PC-9 (cell line): ENCODE results near the gene B4GALNT2. TPM values are rescaled to one million over a fixed set of nuclear protein-coding genes. Genes with fewer than 3 reads are reported as not detected.
A peak's percentile ranks its signal among the peaks of the same experiment; 100 is the strongest.

Source experiments
- BruUV-seq: library from RNA; stranded (reverse); fragments of 400-500 nt; replicated peaks from 2 replicates; lab custom pipeline; 2021; lab: Mats Ljungman, UMichigan
- CTCF ChIA-PET: fragments of 300-600 bp; sonication (Branson Sonifier 250); formaldehyde crosslinking; loops from one replicate; lab custom pipeline; 2022; ENCODE audit warnings: antibody characterized with exemption; lab: Charles Lee
- POLR2A ChIA-PET: fragments of 300-600 bp; sonication (Branson Sonifier 250); formaldehyde crosslinking; loops from one replicate; lab custom pipeline; 2022; ENCODE audit warnings: antibody characterized with exemption; ENCODE audit not compliant: unreplicated experiment; lab: Charles Lee
- DNase-seq, 2 experiments: peaks; one replicate each; pipeline versions ENCODE4 v3.0.0 to v3.0.0-alpha.2; 2015 to 2022; ENCODE audit warnings: mixed read lengths in 1 of 2
- H2AFZ ChIP-seq: fragments of 200-600 bp; sonication (generic); 2 replicates; pipeline ENCODE4 v1.8.1; 2017; ENCODE audit warnings: antibody characterized with exemption
- H3F3A ChIP-seq: fragments of 200-600 bp; sonication (generic); 2 replicates; pipeline ENCODE4 v1.8.1; 2017; ENCODE audit warnings: antibody characterized with exemption, mild to moderate bottlenecking, low read depth; ENCODE audit not compliant: insufficient read depth
- H3K27ac ChIP-seq: fragments of 200-600 bp; sonication (generic); 2 replicates; pipeline ENCODE4 v1.6.1; 2016; ENCODE audit warnings: mixed run types
- H3K27me3 ChIP-seq: fragments of 200-600 bp; sonication (generic); 2 replicates; pipeline ENCODE4 v1.6.1; 2016; ENCODE audit warnings: low read depth, mixed run types; ENCODE audit not compliant: insufficient read depth
- H3K36me3 ChIP-seq: fragments of 200-600 bp; sonication (generic); 2 replicates; pipeline ENCODE4 v1.6.1; 2016; ENCODE audit warnings: low read depth, mixed run types
- H3K4me1 ChIP-seq: fragments of 200-600 bp; sonication (generic); replicated peaks from 2 replicates; pipeline ENCODE4 v1.6.1; 2016; ENCODE audit warnings: mixed run types; ENCODE audit not compliant: insufficient read depth
- H3K4me2 ChIP-seq: fragments of 200-600 bp; sonication (generic); 2 replicates; pipeline ENCODE4 v1.6.1; 2017; ENCODE audit warnings: mixed run types
- H3K4me3 ChIP-seq: fragments of 200-600 bp; sonication (generic); 2 replicates; pipeline ENCODE4 v1.6.1; 2016; ENCODE audit warnings: mixed run types
- H3K79me2 ChIP-seq: fragments of 200-600 bp; sonication (generic); 2 replicates; pipeline ENCODE4 v1.6.1; 2017; ENCODE audit warnings: low read depth, mixed run types
- H3K9me2 ChIP-seq: fragments of 200-600 bp; sonication (generic); 2 replicates; pipeline ENCODE4 v1.8.1; 2017; ENCODE audit warnings: mild to moderate bottlenecking; ENCODE audit not compliant: insufficient read depth
- H3K9me3 ChIP-seq: fragments of 200-600 bp; sonication (generic); 2 replicates; pipeline ENCODE4 v1.8.1; 2016; ENCODE audit warnings: low read depth; ENCODE audit not compliant: insufficient read depth
- H4K20me1 ChIP-seq: fragments of 200-600 bp; sonication (generic); 2 replicates; pipeline ENCODE4 v1.8.1; 2017; ENCODE audit not compliant: insufficient read depth
- CTCF ChIP-seq: fragments of 200-600 bp; sonication (generic); conservative IDR thresholded peaks from 2 replicates; pipeline ENCODE4 v1.6.1; 2017; ENCODE audit warnings: mixed run types, antibody characterized with exemption, mild to moderate bottlenecking, moderate library complexity
- EZH2 ChIP-seq: fragments of 200-600 bp; sonication (generic); IDR thresholded peaks from 2 replicates; pipeline ENCODE4 v1.8.0; 2017; ENCODE audit warnings: antibody characterized with exemption, low read depth
- intact Hi-C: fragments of 100-400 bp; cut with micrococcal nuclease; formaldehyde crosslinking; loops from one replicate; pipeline ENCODE4 v1.10.0; 2022; ENCODE audit not compliant: unreplicated experiment
- total RNA-seq: library from RNA; stranded (reverse); gene quantifications from 2 replicates; pipeline ENCODE4 v1.2.3, GENCODE V29; 2021

B4GALNT2 gene
- total RNA-seq, 1 experiment from 2014 or later: not detected

DNA sequence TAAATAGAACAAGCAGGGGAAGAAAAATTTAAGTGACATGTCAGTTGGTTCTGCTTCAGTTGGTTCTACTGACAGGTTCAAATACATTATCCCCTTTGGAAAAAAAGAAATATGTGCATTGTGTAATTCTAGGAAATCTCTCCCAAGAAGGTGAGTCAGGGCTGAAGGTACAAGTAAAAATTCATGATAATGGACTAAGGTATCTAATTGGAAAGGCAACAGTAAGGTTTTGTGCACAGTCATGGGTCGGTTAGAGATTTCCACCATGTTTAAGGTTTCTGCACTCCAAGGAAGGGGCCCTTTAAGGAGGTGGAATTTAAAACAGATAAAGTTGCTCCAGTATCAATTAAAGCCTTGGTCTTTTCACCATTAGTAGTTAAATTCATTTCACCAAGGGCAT is 17.9 kb upstream of the B4GALNT2 start:
- no peak overlapping the region for H3K4me3 ChIP-seq
- peaks cover 22% of the 10 kb centered on the region for H3F3A ChIP-seq
- ChIA-PET CTCF (no interaction called here), POLR2A (no interaction called here)
- H3K27me3 ChIP-seq: no peaks in the 10 kb centered on the region
- H3K9me3 ChIP-seq: no peaks in the 10 kb centered on the region
- intact Hi-C loops: no loop called here
- no peak overlapping the region for H2AFZ ChIP-seq
- no peaks in the 10 kb centered on the region for H3K79me2 ChIP-seq
- H4K20me1 ChIP-seq: no peaks in the 10 kb centered on the region
- no peaks in the 10 kb centered on the region for H3K9me2 ChIP-seq
- H3K27ac ChIP-seq: no peak overlapping the region
- no peak overlapping the region for H3K4me2 ChIP-seq
- no peak for TF ChIP-seq EZH2
- TF ChIP-seq CTCF: no peak
- H3K4me1 ChIP-seq: peaks cover 34% of the 10 kb centered on the region
- DNase-seq: no peak
- no TSS peak for BruUV-seq
- no peaks in the 10 kb centered on the region for H3K36me3 ChIP-seq

DNA sequence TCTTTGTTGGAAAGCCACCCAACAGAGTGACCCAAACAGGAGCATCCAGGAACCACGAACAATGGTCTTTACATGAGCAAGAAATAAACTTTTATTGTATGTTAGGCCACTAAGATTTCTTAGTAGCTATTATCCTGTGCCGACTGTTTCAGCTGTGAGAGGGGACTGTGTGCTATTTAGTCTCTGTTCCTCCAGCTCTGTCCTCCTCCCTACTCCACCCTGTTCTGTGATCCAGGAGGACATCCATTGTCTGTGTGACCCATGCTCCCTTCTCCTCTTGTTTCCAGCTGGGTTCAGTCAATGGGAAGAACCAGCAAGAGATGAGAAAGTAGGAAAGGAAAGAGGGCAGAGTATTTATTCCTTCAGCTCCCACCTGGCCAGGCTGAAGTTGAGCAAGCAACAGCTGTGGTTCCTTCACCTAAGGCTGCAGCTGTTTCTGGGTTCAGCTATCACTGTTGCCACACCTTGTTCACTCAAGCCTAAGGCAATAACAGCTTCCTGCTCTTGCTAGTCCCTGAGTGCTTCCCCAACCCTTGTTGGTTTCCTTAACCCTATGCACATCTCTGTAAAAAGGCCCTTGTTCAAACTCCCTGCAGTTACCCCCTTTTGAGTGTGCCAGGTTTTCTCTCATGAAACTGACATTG is 14.9 kb upstream of the B4GALNT2 start:
- ChIA-PET POLR2A (interaction anchor here (0.5 to 0.6 kb wide), 2 partner anchors 44 to 439 kb away, joined by 4 to 6 read pairs; no protein-coding TSS in a partner anchor), CTCF (no interaction called here)
- no TSS peak for BruUV-seq
- no peaks in the 10 kb centered on the region for H4K20me1 ChIP-seq
- no peak for TF ChIP-seq EZH2
- no peak for TF ChIP-seq CTCF
- no peak overlapping the region for H2AFZ ChIP-seq
- peaks cover 2% of the 10 kb centered on the region; the same call in 1 of the 2 replicates for H3F3A ChIP-seq
- no peaks in the 10 kb centered on the region for H3K79me2 ChIP-seq
- peak; percentile 28 to 82 for DNase-seq
- no peaks in the 10 kb centered on the region for H3K36me3 ChIP-seq
- H3K27me3 ChIP-seq: no peaks in the 10 kb centered on the region
- peaks cover 14% of the 10 kb centered on the region for H3K4me1 ChIP-seq
- no peak overlapping the region for H3K4me3 ChIP-seq
- H3K9me2 ChIP-seq: no peaks in the 10 kb centered on the region
- H3K27ac ChIP-seq: no peak overlapping the region
- H3K4me2 ChIP-seq: peak overlapping the region; percentile 15; the same call in 1 of the 2 replicates
- intact Hi-C loops: no loop called here
- H3K9me3 ChIP-seq: no peaks in the 10 kb centered on the region; the same call in 1 of the 2 replicates

DNA sequence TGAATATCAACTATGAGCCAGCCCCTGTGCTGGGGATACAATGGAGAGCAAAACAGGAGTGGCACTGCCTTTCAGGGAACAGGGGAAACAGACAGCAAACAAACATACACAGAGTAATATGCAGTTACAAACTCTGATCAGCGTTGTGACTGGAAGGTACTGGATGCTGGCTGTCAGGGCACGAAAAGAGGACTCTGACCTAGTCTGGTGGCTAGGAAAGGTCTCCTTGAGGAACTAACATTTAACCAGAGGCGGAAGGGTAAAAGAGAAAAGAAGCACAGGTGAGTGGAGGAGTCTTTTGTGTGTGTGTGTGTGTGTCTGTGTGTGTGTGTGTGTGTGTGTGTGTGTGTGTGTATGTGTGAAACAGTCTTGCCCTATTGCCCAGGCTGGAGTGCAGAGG is 12.4 kb upstream of the B4GALNT2 start:
- Histone ChIP-seq H3K9me2 (no peaks in the 10 kb centered on the region), H3K4me1 (peaks cover 13% of the 10 kb centered on the region), H4K20me1 (no peaks in the 10 kb centered on the region), H2AFZ (no peak overlapping the region), H3K36me3 (no peaks in the 10 kb centered on the region), H3K79me2 (no peaks in the 10 kb centered on the region), H3K27ac (no peak overlapping the region), H3K4me2 (no peak overlapping the region), H3K4me3 (no peak overlapping the region), H3F3A (no peaks in the 10 kb centered on the region; the same call in 1 of the 2 replicates), H3K9me3 (no peaks in the 10 kb centered on the region; the same call in 1 of the 2 replicates), H3K27me3 (no peaks in the 10 kb centered on the region)
- POLR2A ChIA-PET: no interaction called here
- intact Hi-C loops: no loop called here
- no peak for DNase-seq
- BruUV-seq: no TSS peak
- CTCF ChIA-PET: no interaction called here
- TF ChIP-seq EZH2: no peak
- no peak for TF ChIP-seq CTCF
